H9 (cell line): ENCODE data around the gene SIRT7. TPM values are rescaled to one million over a fixed set of nuclear protein-coding genes. Genes with fewer than 3 reads are reported as not detected.

Experiments used
- DNase-seq: peaks from one replicate; pipeline ENCODE4 v3.0.0-alpha.2; 2017
- H2AFZ ChIP-seq: one replicate; pipeline ENCODE4 v1.6.1; 2013; ENCODE audit warnings: mild to moderate bottlenecking, low read length, control low read depth, moderate library complexity
- H2AK5ac ChIP-seq: 2 replicates; pipeline ENCODE4 v1.6.1; 2013; ENCODE audit warnings: low read length, control low read depth, mixed read lengths; ENCODE audit not compliant: insufficient read length
- H2BK120ac ChIP-seq: one replicate; pipeline ENCODE4 v1.6.1; 2013; ENCODE audit warnings: low read depth, mild to moderate bottlenecking, low read length, control low read depth, inconsistent platforms; ENCODE audit not compliant: poor library complexity, severe bottlenecking
- H2BK12ac ChIP-seq: 2 replicates; pipeline ENCODE4 v1.6.1; 2013; ENCODE audit warnings: low read length, control low read depth, mixed read lengths, low read depth; ENCODE audit not compliant: insufficient read length
- H2BK15ac ChIP-seq: 2 replicates; pipeline ENCODE4 v1.6.1; 2013; ENCODE audit warnings: low read depth, low read length, control low read depth
- H2BK20ac ChIP-seq: one replicate; pipeline ENCODE4 v1.6.1; 2013; ENCODE audit warnings: low read depth, mild to moderate bottlenecking, low read length, control low read depth, inconsistent platforms; ENCODE audit not compliant: poor library complexity, severe bottlenecking
- H2BK5ac ChIP-seq: 2 replicates; pipeline ENCODE4 v1.6.1; 2013; ENCODE audit warnings: low read length, control low read depth, mixed read lengths; ENCODE audit not compliant: insufficient read length
- H3K14ac ChIP-seq: 2 replicates; pipeline ENCODE4 v1.6.1; 2013; ENCODE audit warnings: low read length, control low read depth; ENCODE audit not compliant: insufficient read depth
- H3K18ac ChIP-seq: 2 replicates; pipeline ENCODE4 v1.6.1; 2013; ENCODE audit warnings: low read depth, mild to moderate bottlenecking, mixed read lengths, low read length, control low read depth; ENCODE audit not compliant: insufficient read length
- H3K23ac ChIP-seq: 2 replicates; pipeline ENCODE4 v1.6.1; 2013; ENCODE audit warnings: low read length, control low read depth, mixed read lengths, low read depth; ENCODE audit not compliant: insufficient read length
- H3K23me2 ChIP-seq: 2 replicates; pipeline ENCODE4 v1.6.1; 2013; ENCODE audit warnings: low read depth, mild to moderate bottlenecking, mixed read lengths, low read length, control low read depth; ENCODE audit not compliant: insufficient read length, poor library complexity, severe bottlenecking
- H3K27ac ChIP-seq: 2 replicates; pipeline ENCODE4 v1.5.1; 2013; ENCODE audit warnings: low read length, control low read depth, mixed read lengths, low read depth; ENCODE audit not compliant: insufficient read length
- H3K27me3 ChIP-seq: 2 replicates; pipeline ENCODE4 v1.6.1; 2013; ENCODE audit warnings: low read length, control low read depth, inconsistent platforms; ENCODE audit not compliant: insufficient read depth
- H3K4ac ChIP-seq: 2 replicates; pipeline ENCODE4 v1.6.1; 2013; ENCODE audit warnings: low read depth, mild to moderate bottlenecking, control low read depth, inconsistent platforms, low read length, moderate library complexity
- H3K4me1 ChIP-seq: 2 replicates; pipeline ENCODE4 v1.6.1; 2013; ENCODE audit warnings: low read length, control low read depth, inconsistent platforms; ENCODE audit not compliant: insufficient read depth
- H3K4me2 ChIP-seq: 2 replicates; pipeline ENCODE4 v1.6.1; 2013; ENCODE audit warnings: low read length, control low read depth, mixed read lengths; ENCODE audit not compliant: insufficient read length, insufficient read depth
- H3K56ac ChIP-seq: 2 replicates; pipeline ENCODE4 v1.6.1; 2013; ENCODE audit warnings: low read depth, mild to moderate bottlenecking, mixed read lengths, low read length, control low read depth; ENCODE audit not compliant: insufficient read length
- H3K79me1 ChIP-seq: 2 replicates; pipeline ENCODE4 v1.6.1; 2013; ENCODE audit warnings: low read depth, mild to moderate bottlenecking, moderate library complexity, low read length, control low read depth, inconsistent platforms; ENCODE audit not compliant: insufficient read depth, poor library complexity, severe bottlenecking
- H3K79me2 ChIP-seq: 2 replicates; pipeline ENCODE4 v1.6.1; 2013; ENCODE audit warnings: low read length, control low read depth, inconsistent platforms; ENCODE audit not compliant: insufficient read depth
- H3K9ac ChIP-seq: 2 replicates; pipeline ENCODE4 v1.6.1; 2013; ENCODE audit warnings: low read length, control low read depth, mixed read lengths; ENCODE audit not compliant: insufficient read length; ENCODE audit errors: extremely low read depth
- H3K9me3 ChIP-seq: one replicate; pipeline ENCODE4 v1.6.1; 2013; ENCODE audit warnings: low read depth, low read length, inconsistent platforms; ENCODE audit not compliant: control insufficient read depth
- H3T11ph ChIP-seq: one replicate; pipeline ENCODE4 v1.6.1; 2013; ENCODE audit warnings: mild to moderate bottlenecking, low read length, control low read depth, inconsistent platforms
- H4K20me1 ChIP-seq: one replicate; pipeline ENCODE4 v1.6.1; 2013; ENCODE audit not compliant: control insufficient read depth, insufficient read length, insufficient read depth
- H4K5ac ChIP-seq: 2 replicates; pipeline ENCODE4 v1.6.1; 2013; ENCODE audit warnings: low read depth, mild to moderate bottlenecking, mixed read lengths, low read length, control low read depth; ENCODE audit not compliant: insufficient read length
- H4K8ac ChIP-seq: replicated peaks from 2 replicates; pipeline ENCODE4 v1.6.1; 2013; ENCODE audit warnings: low read length, control low read depth, mixed read lengths, low read depth; ENCODE audit not compliant: insufficient read length
- H4K91ac ChIP-seq: 2 replicates; pipeline ENCODE4 v1.6.1; 2013; ENCODE audit warnings: low read depth, mild to moderate bottlenecking, moderate library complexity, mixed read lengths, low read length, control low read depth; ENCODE audit not compliant: insufficient read length
- H3K27ac Mint-ChIP-seq, 3 experiments: 2 replicates in 2 of 3; 3 replicates in 1 of 3; pipeline ENCODE4 v1.8.0; 2020 to 2021; ENCODE audit warnings: mixed read lengths in 3 of 3, mild to moderate bottlenecking in 1 of 3, moderate library complexity in 1 of 3
- H3K27me3 Mint-ChIP-seq: 2 replicates; pipeline ENCODE4 v1.8.0; 2021; ENCODE audit warnings: low read depth, mild to moderate bottlenecking, moderate library complexity, mixed read lengths
- H3K36me3 Mint-ChIP-seq, 3 experiments: 2 replicates in 2 of 3; 3 replicates in 1 of 3; pipeline ENCODE4 v1.8.0; 2020 to 2021; ENCODE audit warnings: low read depth in 3 of 3, mixed read lengths in 3 of 3; ENCODE audit not compliant: insufficient read depth in 1 of 3
- H3K4me1 Mint-ChIP-seq, 2 experiments: 2 replicates each; pipeline ENCODE4 v1.8.0; 2020; ENCODE audit warnings: mixed read lengths in 2 of 2
- H3K4me3 Mint-ChIP-seq, 2 experiments: 2 replicates in 1 of 2; 3 replicates in 1 of 2; pipeline ENCODE4 v1.8.0; 2020 to 2021; ENCODE audit warnings: mild to moderate bottlenecking in 2 of 2, mixed read lengths in 2 of 2, moderate library complexity in 1 of 2
- H3K9me3 Mint-ChIP-seq, 2 experiments: 2 replicates in 1 of 2; 3 replicates in 1 of 2; pipeline ENCODE4 v1.8.0; 2020; ENCODE audit warnings: mild to moderate bottlenecking in 2 of 2, mixed read lengths in 2 of 2, moderate library complexity in 1 of 2
- WGBS: extraction: QIAGEN DNeasy Blood & Tissue Kit; methylation state at CpG from one replicate; pipeline ENCODE4 v1.1.7; 2013; ENCODE audit warnings: missing lambda C conversion rate, low lambda C conversion rate, mixed read lengths; ENCODE audit not compliant: insufficient read length; ENCODE audit errors: extremely low coverage; 5-methylcytosine and 5-hydroxymethylcytosine counted together
- total RNA-seq: library from RNA; stranded (reverse); gene quantifications from 2 replicates; pipeline ENCODE4 v1.2.1, GENCODE V29; 2021
- TF ChIP-seq, protein P1 (sequence below): fragments of 200-600 bp; sonication (generic); conservative IDR thresholded peaks from 3 replicates; pipeline ENCODE4 v1.8.0; 2021; ENCODE audit warnings: antibody characterized with exemption, mild to moderate bottlenecking

SIRT7 gene
- total RNA-seq, 1 experiment from 2014 or later, result 29.7 TPM

- no peaks in the 10 kb centered on the region for H3K4me1 ChIP-seq
- Mint-ChIP-seq H3K36me3 (no peaks in the 10 kb centered on the region), H3K4me3 (0 out of 5 replicates have a peak overlapping the region, but pooled peaks of 1 of the 2 experiments have one; percentile 9), H3K27ac (no peak overlapping the region), H3K9me3 (no peaks in the 10 kb centered on the region), H3K27me3 (peaks cover 49% of the 10 kb centered on the region), H3K4me1 (peaks cover under 1 to 11% of the 10 kb centered on the region in 2 experiments)
- no peak overlapping the region for H2AFZ ChIP-seq
- H3K23ac ChIP-seq, result no peak overlapping the region
- no peaks in the 10 kb centered on the region; the same call in 1 of the 2 replicates for H3K27me3 ChIP-seq
- no peak overlapping the region for H3K27ac ChIP-seq
- H2BK5ac ChIP-seq, result no peak overlapping the region
- no peak overlapping the region for H2BK12ac ChIP-seq
- WGBS, result no CpG with 5 or more reads among the region's 13 CpGs
- no peak overlapping the region for H2BK20ac ChIP-seq
- H2BK120ac ChIP-seq, result no peak overlapping the region
- no peak overlapping the region for H3K18ac ChIP-seq
- no peaks in the 10 kb centered on the region for H3K9me3 ChIP-seq
- H3K14ac ChIP-seq, result no peak overlapping the region
- no peaks in the 10 kb centered on the region for H3K23me2 ChIP-seq
- no peaks in the 10 kb centered on the region for H3K79me2 ChIP-seq
- H4K8ac ChIP-seq, result no peak overlapping the region
- no peak overlapping the region for H3K56ac ChIP-seq
- no peaks in the 10 kb centered on the region for H4K20me1 ChIP-seq
- no peak overlapping the region for H4K5ac ChIP-seq
- H3K79me1 ChIP-seq, result no peaks in the 10 kb centered on the region
- H3T11ph ChIP-seq, result no peak overlapping the region
- H2AK5ac ChIP-seq, result no peak overlapping the region
- H4K91ac ChIP-seq, result no peak overlapping the region
- no peak overlapping the region for H3K9ac ChIP-seq
- DNase-seq, result no peak
- H3K4me2 ChIP-seq, result no peak overlapping the region
- TF ChIP-seq, protein P1, sequence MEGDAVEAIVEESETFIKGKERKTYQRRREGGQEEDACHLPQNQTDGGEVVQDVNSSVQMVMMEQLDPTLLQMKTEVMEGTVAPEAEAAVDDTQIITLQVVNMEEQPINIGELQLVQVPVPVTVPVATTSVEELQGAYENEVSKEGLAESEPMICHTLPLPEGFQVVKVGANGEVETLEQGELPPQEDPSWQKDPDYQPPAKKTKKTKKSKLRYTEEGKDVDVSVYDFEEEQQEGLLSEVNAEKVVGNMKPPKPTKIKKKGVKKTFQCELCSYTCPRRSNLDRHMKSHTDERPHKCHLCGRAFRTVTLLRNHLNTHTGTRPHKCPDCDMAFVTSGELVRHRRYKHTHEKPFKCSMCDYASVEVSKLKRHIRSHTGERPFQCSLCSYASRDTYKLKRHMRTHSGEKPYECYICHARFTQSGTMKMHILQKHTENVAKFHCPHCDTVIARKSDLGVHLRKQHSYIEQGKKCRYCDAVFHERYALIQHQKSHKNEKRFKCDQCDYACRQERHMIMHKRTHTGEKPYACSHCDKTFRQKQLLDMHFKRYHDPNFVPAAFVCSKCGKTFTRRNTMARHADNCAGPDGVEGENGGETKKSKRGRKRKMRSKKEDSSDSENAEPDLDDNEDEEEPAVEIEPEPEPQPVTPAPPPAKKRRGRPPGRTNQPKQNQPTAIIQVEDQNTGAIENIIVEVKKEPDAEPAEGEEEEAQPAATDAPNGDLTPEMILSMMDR, result no peak
- H3K4ac ChIP-seq, result no peak overlapping the region
- no peak overlapping the region for H2BK15ac ChIP-seq
Measured at GRCh38 chr17:81951785-81952684, 34.1 kb upstream of the SIRT7 start.
